HUDEP-2 (cell line): ENCODE data around the gene ANKRD40.
"Not testable (repeated sequence)": the region's sequence is repeated elsewhere in the genome, so short reads cannot be mapped to it uniquely, and the experiment has no call there.

ENCODE experiments used
- DNase-seq, 76 experiments: peaks; one replicate each; lab custom pipeline; 2025; ENCODE audit not compliant: unreplicated experiment in 76 of 76; lab: John Stamatoyannopoulos, UW

Gene ANKRD40

GRCh38 chr17:50687200-50688066, 20.3 kb downstream of the ANKRD40 start:
- no peak for DNase-seq

- DNase-seq: no peak
Observed at GRCh38 chr17:50686494-50687199, 21.1 kb downstream of the ANKRD40 start.

GRCh38 chr17:50685691-50686493, 21.8 kb downstream of the ANKRD40 start:
- DNase-seq: no peak

- DNase-seq: no peak
Observed at GRCh38 chr17:50685334-50685665, 22.4 kb downstream of the ANKRD40 start.

GRCh38 chr17:50684612-50685333, 22.9 kb downstream of the ANKRD40 start:
- no peak for DNase-seq

- no peak for DNase-seq
Observed at GRCh38 chr17:50684288-50684611, 23.5 kb downstream of the ANKRD40 start.

GRCh38 chr17:50683434-50684287, 24.1 kb downstream of the ANKRD40 start:
- DNase-seq: no peak

- no peak for DNase-seq
Observed at GRCh38 chr17:50682938-50683337, 24.8 kb downstream of the ANKRD40 start.

GRCh38 chr17:50682441-50682840, 25.3 kb downstream of the ANKRD40 start:
- DNase-seq: no peak

GRCh38 chr17:50681263-50682200, 26.2 kb downstream of the ANKRD40 start:
- DNase-seq: peak in 9 of 76 experiments; percentile 5 to 20 (median 10)

GRCh38 chr17:50680543-50681262, 27.0 kb downstream of the ANKRD40 start:
- DNase-seq: not testable (repeated sequence)

GRCh38 chr17:50680126-50680525, 27.6 kb downstream of the ANKRD40 start:
- DNase-seq: no peak

GRCh38 chr17:50679008-50679544, 28.6 kb downstream of the ANKRD40 start:
- no peak for DNase-seq

GRCh38 chr17:50677851-50678375, 29.8 kb downstream of the ANKRD40 start:
- DNase-seq: no peak

GRCh38 chr17:50676065-50676975, 31.4 kb downstream of the ANKRD40 start:
- DNase-seq: no peak

- DNase-seq: no peak
Observed at GRCh38 chr17:50675627-50676026, 32.1 kb downstream of the ANKRD40 start.

GRCh38 chr17:50675190-50675589, 32.5 kb downstream of the ANKRD40 start:
- DNase-seq: no peak
